ENCODE data around the gene PIP5K1C. TPM values are rescaled to one million over a fixed set of nuclear protein-coding genes. Genes with fewer than 3 reads are reported as not detected.

Gene PIP5K1C
- total RNA-seq, 3 donors from 2014 or later, result 14.6 to 15.7 (median 15.7) TPM

GRCh38 chr19:3606690-3607289 is 93.5 kb downstream of the PIP5K1C start, which contains the start of gene TBXA2R:
Gene TBXA2R (minus strand): TSS chr19:3606875. CDS start chr19:3600634, 6,241 bp downstream.
- H3K27ac ChIP-seq, result peak within 1 kb of the TSS; percentile 60 to 73
- H3K4me3 ChIP-seq, result peak within 1 kb of the TSS; percentile 47 to 76 (median 58)
- H3K4me1 ChIP-seq, result peaks cover 0 to 7% of the 10 kb centered on the region in 2 donors

GRCh38 chr19:3606174-3606689 is 94.0 kb downstream of the PIP5K1C start:
- Histone ChIP-seq H3K27me3 (no peaks in the 10 kb centered on the region), H3K36me3 (no peaks in the 10 kb centered on the region), H3K4me3 (peak overlapping the region; percentile 47 to 76 (median 58)), H3K27ac (peak overlapping the region; percentile 60 to 73), H3K4me1 (peaks cover 0 to 7% of the 10 kb centered on the region in 2 donors), H3K9me3 (no peaks in the 10 kb centered on the region)
- intact Hi-C loops (cut with DNase I; ENCODE audit: low total_unique reads), result no loop called here
- DNase-seq (ENCODE audit: low spot score in 2 of 2), result peak; percentile 51 to 76
- TF ChIP-seq CTCF (IDR thresholded peaks at IDR 0.05) (no peak), POLR2AphosphoS5 (IDR thresholded peaks at IDR 0.05) (no peak), POLR2A (IDR thresholded peaks at IDR 0.05) (no peak)

More at GRCh38 chr19:3606690-3607289, 93.5 kb downstream of the PIP5K1C start, which contains the start of gene TBXA2R:
- intact Hi-C loops (cut with DNase I; ENCODE audit: low total_unique reads), result no loop called here
- no peaks in the 10 kb centered on the region for H3K36me3 ChIP-seq
- H3K9me3 ChIP-seq, result no peaks in the 10 kb centered on the region
- H3K27me3 ChIP-seq, result no peaks in the 10 kb centered on the region
- TF ChIP-seq POLR2AphosphoS5 (IDR thresholded peaks at IDR 0.05) (peak in 1 of 3 donors; percentile 11), CTCF (IDR thresholded peaks at IDR 0.05) (no peak)
- peak in 1 of 2 donors; percentile 54 for DNase-seq (ENCODE audit: low spot score in 2 of 2)

GRCh38 chr19:3605770-3606169 is 94.5 kb downstream of the PIP5K1C start:
- H3K27ac ChIP-seq, result no peak overlapping the region
- no peaks in the 10 kb centered on the region for H3K36me3 ChIP-seq
- H3K4me3 ChIP-seq, result peak overlapping the region; percentile 47 to 76 (median 58)
- intact Hi-C loops (cut with DNase I; ENCODE audit: low total_unique reads), result no loop called here
- no peak for TF ChIP-seq POLR2A (IDR thresholded peaks at IDR 0.05)
- no peak for TF ChIP-seq POLR2AphosphoS5 (IDR thresholded peaks at IDR 0.05)
- no peak for TF ChIP-seq CTCF (IDR thresholded peaks at IDR 0.05)
- peaks cover 0 to 7% of the 10 kb centered on the region in 2 donors for H3K4me1 ChIP-seq
- no peaks in the 10 kb centered on the region for H3K9me3 ChIP-seq
- DNase-seq (ENCODE audit: low spot score in 2 of 2), result no peak
- H3K27me3 ChIP-seq, result no peaks in the 10 kb centered on the region

GRCh38 chr19:3605361-3605760 is 94.9 kb downstream of the PIP5K1C start:
- H3K27ac ChIP-seq, result no peak overlapping the region
- H3K4me1 ChIP-seq, result peaks cover 0 to 7% of the 10 kb centered on the region in 2 donors
- no peaks in the 10 kb centered on the region for H3K9me3 ChIP-seq
- H3K27me3 ChIP-seq, result no peaks in the 10 kb centered on the region
- no peak overlapping the region for H3K4me3 ChIP-seq
- TF ChIP-seq POLR2A (IDR thresholded peaks at IDR 0.05) (no peak), POLR2AphosphoS5 (IDR thresholded peaks at IDR 0.05) (no peak), CTCF (IDR thresholded peaks at IDR 0.05) (no peak)
- intact Hi-C loops (cut with DNase I; ENCODE audit: low total_unique reads), result no loop called here
- no peak for DNase-seq (ENCODE audit: low spot score in 2 of 2)
- no peaks in the 10 kb centered on the region for H3K36me3 ChIP-seq

- peak overlapping the region in 1 of 3 donors; percentile 11 for H3K4me3 ChIP-seq
- DNase-seq (ENCODE audit: low spot score in 2 of 2), result no peak
These were observed 95.3 kb downstream of the PIP5K1C start for GRCh38 chr19:3604987-3605343.

More at GRCh38 chr19:3604987-3605343, 95.3 kb downstream of the PIP5K1C start:
- intact Hi-C loops (cut with DNase I; ENCODE audit: low total_unique reads), result no loop called here
- TF ChIP-seq POLR2A (IDR thresholded peaks at IDR 0.05) (no peak), CTCF (IDR thresholded peaks at IDR 0.05) (no peak), POLR2AphosphoS5 (IDR thresholded peaks at IDR 0.05) (no peak)
- no peak overlapping the region for H3K27ac ChIP-seq
- peaks cover 0 to 7% of the 10 kb centered on the region in 2 donors for H3K4me1 ChIP-seq
- no peaks in the 10 kb centered on the region for H3K27me3 ChIP-seq
- H3K36me3 ChIP-seq, result no peaks in the 10 kb centered on the region
- H3K9me3 ChIP-seq, result no peaks in the 10 kb centered on the region

All from breast epithelium (tissue), 4 donors.